ENCODE measurements around the gene CR1L.
"Not testable (repeated sequence)": the region's sequence is repeated elsewhere in the genome, so short reads cannot be mapped to it uniquely, and the experiment has no call there.

The CR1L gene

DNA sequence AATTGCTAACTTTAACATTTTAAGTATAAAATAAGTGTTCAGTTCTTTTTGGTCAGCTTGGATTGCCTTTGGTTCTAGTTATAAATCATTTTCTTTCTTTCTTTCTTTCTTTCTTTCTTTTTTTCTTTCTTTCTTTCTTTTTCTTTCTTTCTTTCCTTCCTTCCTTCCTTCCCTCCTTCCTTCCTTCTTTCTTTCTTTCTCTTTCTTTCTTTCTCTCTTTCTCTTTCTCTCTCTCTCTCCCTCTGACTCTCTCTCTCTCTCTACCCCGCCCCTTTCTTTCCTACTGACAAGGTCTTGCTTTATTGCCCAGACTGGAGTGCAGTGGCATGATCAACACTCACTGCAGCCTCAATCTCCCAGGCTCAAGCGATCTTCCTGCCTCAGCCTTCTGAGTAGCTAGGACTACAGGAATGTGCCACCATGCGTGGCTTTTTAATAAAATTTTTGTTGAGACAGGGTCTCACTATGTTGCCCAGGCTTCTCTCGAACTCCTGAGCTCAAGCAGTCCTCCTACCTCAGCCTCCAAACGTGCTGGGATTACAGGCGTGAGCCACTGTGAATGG is 38.0 kb downstream of the CR1L start:
- DNase-seq (ENCODE audit: low spot score), result not testable (repeated sequence)

DNA sequence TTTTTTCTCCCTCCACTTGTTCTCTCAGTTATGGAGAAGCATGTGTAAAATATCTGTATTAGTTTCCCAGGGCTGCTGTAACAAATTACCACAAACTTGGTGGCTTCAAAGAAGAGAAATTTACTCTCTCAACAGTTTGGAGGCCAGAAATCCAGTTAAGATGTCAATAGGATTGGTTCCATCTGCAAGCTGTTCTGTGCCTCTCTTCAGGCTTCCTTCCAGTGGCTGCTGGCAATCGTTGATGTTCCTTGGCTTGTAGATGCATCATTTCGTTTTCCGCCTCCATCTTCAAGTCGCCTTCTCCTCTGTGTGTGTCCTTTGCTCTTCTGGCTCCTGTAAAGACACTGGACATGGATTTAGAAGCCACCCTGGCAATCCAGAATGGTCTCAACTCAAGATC is 45.6 kb downstream of the CR1L start:
- not testable (repeated sequence) for DNase-seq (ENCODE audit: low spot score)

DNA sequence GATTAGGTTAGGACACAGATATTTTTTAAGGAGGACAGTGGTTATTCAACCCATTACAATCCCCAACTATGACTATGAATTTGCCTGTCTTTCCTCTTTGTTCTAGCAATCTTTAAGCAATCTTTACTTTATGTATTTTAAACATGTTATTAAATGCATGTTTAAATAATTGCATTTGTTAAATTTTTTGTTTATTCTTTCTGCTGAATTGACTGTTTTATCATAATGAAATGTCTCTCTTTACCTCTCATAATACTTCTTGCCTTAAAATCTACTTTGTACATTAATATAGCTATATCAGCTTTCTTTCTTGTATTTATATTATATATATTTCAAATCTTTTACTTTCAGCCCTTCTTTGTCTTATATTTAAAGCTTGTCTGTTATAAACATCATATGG is 46.1 kb downstream of the CR1L start:
- DNase-seq (ENCODE audit: low spot score), result no peak

DNA sequence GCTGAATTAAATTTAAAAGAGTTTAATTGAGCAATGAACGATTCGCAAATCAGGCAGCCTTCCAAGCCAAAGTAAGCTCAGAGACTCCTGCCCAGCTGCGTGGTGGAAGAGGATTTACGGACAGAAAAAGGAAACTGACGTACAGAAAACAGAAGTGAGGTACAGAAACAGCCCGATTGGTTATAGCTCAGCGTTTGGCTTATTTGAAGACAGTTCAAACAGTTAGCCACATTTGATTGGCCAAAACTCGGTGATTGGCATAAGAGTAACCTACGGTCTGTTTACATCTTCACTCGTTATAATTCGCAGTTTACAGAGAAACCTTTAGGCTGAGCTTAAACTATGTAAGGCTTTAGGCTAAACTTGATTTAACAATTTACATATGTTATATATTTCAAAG is 46.9 kb downstream of the CR1L start:
- DNase-seq (ENCODE audit: low spot score), result no peak

DNA sequence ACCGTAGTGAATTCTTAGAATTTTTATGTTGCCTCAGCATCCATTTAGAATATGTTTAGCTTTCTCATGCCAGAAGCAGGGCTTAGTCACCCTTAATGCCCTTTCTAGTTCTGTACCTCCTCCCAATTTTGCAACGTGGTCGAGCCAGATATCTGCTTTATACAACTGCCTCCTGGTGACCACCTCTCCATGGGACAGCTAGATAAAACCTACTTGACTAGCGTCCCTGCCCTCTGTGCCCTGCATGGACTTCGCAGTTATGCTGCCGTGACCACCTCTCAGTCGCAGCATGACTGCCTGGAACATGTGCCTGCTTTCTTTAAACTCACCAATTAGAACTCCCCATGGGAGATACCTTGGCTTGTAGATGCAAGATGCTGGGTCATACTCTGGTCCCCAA is 47.4 kb downstream of the CR1L start:
- not testable (repeated sequence) for DNase-seq (ENCODE audit: low spot score)

DNA sequence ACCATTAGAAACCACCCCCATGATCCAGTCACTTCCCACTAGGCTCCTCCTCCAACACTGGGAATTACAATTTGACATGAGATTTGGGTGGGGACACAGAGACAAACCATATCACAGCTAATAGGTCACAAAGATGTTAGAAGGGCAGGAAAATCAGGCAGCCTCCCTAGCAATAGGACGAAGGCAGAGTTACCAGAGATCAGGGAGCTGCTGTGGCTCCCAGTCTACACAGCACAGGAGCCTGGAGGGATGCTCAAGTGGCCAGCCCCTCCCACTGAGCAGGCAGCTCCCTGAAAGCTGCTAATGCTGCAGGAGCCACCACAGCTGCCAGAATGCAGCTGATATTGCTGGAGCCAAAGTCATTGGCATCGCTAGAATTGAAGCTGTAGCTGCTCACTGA is 51.0 kb downstream of the CR1L start:
- no peak for DNase-seq (ENCODE audit: low spot score)

DNA sequence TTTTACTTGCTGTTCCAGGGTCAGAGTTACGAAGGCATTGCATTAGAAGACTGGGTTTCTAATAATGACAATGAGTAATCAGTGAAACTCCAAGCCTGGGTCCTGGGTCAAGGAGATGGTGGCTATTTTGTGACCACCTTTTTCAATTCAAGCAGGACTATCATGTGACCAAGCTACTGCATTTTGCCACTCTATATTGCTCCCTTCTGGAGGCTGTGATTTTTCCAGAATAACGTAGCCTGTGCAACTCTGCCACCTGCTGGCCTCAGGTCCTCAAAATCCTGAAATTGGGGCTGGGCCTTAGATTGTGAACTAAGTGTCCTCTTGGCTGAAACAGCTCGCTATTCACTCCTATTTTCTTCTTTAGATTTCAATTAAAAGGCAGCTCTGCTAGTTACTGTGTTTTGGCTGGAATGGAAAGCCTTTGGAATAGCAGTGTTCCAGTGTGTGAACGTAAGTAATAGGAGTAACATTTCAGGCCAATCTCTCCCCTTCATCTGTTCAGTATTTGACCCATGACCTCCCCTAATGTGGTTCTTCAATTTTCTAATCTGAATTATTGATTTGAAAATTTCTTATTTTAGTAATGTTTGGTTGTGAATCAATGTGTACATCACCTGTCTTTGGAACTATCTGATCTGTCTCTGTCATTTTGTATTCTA is 54.0 kb downstream of the CR1L start:
- DNase-seq (ENCODE audit: low spot score), result no peak

DNA sequence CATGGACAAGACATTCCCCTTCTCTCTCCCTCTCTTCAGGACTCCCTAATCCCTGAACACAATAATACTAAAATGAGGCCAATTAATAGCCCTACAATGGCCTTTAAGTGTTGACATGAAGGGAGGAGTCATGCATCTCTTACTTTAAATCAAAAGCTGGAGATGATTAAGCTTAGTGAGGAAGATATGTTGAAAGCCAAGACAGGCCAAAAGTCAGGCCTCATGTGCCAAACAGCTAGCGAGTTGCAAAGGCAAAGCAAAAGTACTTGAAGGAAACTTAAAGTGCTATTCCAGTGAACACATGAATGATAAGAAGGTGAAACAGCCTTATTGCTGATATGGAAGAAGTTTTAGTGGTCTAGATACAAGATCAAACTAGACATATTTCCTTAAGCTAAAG is 57.4 kb downstream of the CR1L start:
- no peak for DNase-seq (ENCODE audit: low spot score)

DNA sequence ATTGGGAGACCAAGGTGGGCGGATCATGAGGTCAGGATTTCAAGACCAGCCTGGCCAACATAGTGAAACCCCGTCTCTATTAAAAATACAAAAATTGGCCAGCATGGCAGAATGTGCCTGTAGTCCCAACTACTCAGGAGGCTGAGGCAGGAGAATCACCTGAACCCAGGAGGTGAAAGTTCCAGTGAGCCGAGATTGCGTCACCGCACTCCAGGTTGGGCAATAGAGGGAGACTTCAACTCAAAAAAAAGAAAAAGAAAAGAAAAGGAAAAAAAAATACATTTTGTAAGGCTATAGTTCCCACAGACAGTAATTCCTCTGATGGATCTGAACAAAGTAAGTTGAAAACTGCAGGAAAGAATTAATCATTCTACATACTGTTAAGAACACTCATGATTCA is 58.8 kb downstream of the CR1L start:
- DNase-seq (ENCODE audit: low spot score), result no peak

DNA sequence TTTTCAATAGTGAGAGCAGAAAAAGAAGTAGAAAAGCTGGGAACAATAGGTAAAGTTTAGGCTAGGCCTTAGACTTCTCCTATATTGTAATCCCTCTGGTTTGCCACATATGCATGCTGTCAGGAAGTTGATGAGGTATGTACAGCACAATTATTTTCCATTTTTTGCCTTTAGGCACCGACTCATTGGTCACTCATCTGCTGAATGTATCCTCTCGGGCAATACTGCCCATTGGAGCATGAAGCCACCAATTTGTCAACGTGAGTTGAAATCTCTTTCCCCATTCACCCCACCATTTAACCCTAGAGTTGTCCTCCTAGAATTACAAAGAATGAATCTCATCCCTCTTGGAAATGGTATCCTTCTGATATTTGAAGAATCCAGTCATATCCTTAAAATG is 63.1 kb downstream of the CR1L start:
- not testable (repeated sequence) for DNase-seq (ENCODE audit: low spot score)

DNA sequence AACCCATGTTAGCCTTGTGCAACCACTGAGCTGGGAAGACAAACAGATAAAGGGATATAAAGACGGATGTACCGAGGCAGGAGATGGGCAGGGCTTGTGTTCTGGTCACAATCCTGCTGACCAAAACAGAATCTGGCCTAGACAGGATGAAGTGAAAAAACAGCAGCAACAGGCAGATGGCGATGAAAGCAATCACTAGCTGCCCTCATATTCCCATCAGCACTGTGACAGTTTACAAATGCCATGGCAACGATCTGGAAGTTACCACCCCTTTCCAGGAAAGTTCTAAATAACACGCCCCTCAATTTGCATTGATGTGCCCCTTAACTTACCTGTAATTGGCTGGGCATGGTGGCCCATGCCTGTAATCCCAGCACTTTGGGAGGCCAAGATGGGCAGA is 66.4 kb downstream of the CR1L start:
- peak; percentile 6 for DNase-seq (ENCODE audit: low spot score)

DNA sequence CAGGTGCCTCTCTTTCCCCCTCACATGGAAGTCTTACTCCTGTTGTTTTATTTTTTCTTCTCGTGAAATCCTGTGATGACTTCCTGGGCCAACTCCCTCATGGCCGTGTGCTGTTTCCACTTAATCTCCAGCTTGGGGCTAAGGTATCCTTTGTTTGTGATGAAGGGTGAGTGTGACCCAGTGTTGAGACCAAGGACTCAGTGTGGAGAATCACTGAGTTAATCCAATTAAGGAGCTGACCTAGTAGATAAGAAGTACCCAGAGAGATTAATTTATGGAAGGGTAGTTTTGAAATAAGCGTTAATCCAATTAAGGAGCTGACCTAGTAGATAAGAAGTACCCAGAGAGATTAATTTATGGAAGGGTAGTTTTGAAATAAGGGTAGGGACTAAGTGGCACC is 67.8 kb downstream of the CR1L start:
- not testable (repeated sequence) for DNase-seq (ENCODE audit: low spot score)

DNA sequence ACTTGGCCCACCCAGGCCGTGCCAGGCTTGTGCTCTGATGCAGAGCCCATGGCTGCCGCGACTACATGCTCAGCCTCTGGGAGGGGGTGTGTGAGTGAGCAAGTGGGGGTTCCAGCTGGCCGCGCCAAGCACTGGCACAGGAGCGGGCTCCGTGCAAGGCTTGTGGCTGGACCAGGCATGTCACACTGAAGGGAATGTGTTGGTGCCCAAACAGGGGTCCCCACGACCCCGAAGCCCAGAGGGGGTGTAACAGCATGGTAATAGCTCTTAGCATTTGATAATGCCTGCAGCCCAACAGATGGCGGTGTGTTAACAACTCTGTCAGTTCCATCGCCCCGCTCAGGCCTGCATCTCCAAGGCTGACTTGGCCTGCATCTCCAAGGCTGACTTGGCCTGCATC is 68.6 kb downstream of the CR1L start:
- DNase-seq (ENCODE audit: low spot score), result no peak

DNA sequence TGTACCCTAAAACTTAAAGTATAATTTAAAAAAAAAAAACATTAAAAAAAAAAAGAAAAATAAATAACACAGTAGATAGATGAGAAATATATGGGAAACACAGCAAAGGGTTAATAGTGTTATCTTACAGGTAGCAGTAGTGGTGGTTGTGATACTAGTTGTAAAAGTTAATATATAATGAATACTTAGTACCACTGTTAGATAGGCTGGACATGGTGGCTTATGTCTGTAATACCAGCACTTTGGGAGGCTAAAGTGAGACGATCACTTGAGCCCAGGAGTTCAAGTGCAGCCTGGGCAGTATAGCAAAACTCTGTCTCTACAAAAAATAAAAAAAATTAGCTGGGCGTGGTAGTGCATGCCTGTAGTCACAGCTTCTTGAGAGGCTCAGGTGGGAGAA is 74.3 kb downstream of the CR1L start:
- DNase-seq (ENCODE audit: low spot score), result no peak

DNA sequence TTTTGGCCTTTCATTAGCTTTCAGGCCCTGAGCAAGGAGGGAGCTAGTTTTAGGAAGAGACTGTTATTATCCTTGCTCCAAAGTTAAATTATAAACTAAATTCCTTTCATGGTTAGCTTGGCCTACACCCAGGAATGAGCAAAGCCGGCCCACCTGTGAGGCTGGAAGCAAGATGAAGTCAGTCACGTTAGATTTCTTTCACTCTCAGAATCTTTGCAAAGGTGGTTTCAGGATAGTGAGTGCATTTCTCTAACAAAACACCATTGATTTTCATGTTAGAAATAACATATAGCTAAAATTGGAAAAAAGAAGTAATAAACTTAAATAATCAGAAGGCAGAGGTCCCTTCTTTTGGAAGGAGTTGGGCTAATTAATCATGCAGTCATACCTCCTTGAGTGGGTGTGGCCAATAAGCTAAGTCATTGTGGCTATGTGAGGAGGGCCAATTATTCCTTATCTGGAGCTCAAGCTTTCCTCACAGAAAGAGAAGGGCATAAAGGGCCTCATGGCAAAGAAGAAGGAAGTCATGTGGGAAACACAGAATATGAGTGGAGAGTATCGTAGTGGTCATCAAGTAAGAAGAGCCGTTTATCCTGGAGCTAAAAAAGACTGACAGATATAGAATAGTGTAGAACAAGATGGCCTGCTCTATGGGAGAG is 83.4 kb downstream of the CR1L start:
- not testable (repeated sequence) for DNase-seq (ENCODE audit: low spot score)

DNA sequence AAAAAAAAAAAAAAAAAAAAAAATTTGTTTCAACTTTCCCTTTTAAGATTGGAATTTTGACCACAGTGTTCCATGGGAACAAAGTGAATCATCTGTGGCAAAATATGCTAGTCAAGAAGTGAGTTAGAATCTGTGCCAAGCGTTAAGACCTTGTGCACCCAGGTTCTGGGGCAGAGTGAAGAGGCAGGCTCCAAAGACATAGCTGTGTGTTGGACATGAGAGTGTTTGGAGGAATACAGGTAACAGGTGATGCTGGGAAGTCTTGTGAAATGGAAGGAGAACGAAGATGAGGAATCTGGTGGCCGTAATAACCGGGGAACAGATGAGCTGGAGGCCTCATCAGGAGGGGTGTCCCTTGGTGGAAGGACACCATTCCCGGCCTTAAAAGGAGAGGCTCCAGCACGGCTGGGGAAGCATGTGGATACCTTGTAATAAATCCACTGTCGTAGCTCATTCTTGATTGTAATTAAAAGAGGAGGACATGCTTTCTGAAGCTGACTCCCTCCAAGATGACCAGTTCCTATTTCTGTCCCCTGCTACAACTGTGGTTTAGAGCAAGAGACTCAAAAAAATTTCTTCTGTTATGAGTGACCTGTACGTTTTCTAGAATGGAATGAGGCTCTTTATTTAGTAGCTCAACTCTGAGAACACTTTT is 92.7 kb downstream of the CR1L start:
- DNase-seq (ENCODE audit: low spot score), result not testable (repeated sequence)

DNA sequence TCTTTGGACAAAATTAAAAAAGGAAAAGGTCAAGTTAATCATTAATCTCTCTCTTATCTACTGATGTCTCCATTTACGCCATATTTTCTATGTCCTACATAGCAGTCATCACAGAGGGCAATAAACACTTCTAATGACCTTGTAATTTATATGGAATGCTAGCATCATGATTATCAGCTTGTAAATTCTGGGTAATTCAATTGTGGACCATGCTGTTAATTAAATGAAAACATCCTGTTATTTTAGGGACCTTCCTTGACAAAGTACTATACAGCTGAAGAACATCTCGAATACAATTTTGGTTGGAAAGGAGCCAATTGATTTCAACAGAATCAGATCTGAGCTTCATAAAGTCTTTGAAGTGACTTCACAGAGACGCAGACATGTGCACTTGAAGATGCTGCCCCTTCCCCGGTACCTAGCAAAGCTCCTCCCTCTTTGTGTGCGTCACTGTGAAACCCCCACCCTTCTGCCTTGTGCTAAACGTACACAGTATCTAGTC is 93.3 kb downstream of the CR1L start:
- DNase-seq (ENCODE audit: low spot score), result peak; percentile 22

DNA sequence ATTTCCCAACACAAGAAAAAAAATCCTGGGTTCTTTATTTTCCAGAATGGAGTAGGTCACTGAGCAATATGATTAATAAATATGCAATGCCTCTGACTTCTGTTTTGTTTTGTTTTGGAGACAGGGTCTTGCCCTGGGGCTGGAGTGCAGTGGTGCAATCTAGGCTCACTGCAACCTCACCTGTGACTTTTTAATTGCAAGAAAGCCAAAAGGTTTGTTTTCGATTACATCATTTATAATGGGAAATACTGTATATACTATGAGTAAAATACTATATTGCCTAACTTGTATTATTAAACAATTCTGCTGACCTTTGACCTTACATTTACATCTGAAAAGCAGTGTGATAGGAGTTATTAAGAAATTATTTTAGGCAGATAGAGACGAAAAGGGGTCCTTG is 95.3 kb downstream of the CR1L start:
- DNase-seq (ENCODE audit: low spot score), result no peak

DNA sequence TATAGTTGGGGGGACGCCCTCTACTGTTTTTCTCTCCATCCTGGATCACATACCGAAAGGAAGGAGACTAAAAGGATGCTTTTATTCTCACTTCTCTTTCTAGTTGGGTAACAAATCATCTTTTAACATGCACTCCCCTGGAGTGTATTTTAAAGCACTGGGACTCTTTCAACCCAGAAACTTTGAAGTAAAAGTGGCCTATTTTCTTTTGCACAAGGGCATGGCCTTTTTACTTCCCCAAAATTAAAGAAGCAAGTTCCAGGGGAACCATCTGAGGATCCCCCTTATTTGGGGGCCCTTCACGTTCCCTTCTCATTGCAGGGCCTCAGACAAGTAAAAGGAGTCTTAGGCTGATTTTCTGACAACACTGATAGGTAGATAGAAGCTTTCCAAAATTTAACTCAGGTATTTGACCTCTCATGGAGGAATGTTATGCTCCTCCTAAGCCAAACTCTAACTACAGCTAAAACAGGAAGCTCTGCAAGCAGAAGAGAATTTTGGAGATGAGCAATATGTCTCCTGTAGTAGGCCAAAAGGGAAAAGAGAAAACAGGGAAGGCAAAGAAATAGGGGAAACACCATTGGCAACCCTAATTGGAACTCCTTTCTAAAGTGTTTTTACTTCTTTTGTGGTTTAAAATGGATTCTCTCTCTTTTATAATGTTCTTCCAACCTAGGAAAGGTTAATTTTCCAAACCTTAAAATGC is 98.1 kb downstream of the CR1L start:
- DNase-seq (ENCODE audit: low spot score), result no peak

DNA sequence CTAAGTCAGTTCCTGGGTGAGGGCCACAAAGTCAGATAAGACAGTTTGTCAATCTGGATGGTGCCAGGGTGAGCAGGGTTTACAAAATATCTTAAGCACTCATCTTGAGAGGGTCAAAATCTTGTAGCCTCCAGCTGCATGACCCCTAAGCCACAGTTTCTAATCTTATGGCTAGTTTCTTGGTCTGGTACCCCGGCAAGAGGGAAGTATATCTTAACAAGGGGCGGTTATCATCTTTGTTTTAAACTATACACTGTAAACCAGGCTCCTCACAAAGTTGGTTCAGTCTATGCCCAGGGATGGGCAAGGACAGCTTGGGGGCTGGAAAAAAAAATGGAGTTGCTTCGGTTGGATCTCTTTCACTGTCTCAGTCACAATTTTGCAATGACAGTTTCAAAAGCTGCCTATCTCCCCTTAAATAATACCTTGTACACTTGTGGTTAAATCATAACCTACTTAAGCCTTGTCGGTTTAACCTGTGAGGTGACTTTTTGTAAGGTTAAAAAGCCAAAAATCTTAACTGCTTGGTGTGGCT is 99.1 kb downstream of the CR1L start:
- no peak for DNase-seq (ENCODE audit: low spot score)

DNA sequence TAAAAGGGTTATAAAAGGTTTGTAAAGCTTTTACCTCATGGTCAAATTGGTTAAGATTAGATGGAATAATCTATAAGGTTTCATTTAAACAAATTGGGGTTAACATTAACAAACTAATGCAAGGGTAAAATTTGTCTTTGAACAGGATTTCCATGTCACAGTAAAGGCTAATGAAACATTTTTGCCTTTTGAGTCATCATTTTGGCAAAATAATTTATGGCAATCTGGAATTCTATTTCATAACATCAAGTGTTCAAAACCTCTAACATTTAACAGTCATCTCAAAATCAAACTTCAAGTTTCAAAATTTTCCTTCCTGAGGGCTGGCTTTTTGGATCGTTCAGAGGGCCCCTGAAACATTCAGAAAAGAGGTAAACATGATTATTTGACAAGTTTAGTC is 100.4 kb downstream of the CR1L start:
- DNase-seq (ENCODE audit: low spot score), result no peak

All from HuH-7.5 (cell line).